Mucosa of descending colon (tissue), 3 donors: Measurements from ENCODE around the gene SLC25A38. TPM values are rescaled to one million over a fixed set of nuclear protein-coding genes. Genes with fewer than 3 reads are reported as not detected.
"Not testable (repeated sequence)": the region's sequence is repeated elsewhere in the genome, so short reads cannot be mapped to it uniquely, and the experiment has no call there.

Experiments
- ATAC-seq: fragments of 200-7000 bp; cut with Tn5 transposase; one replicate; pipeline ENCODE4 v1.9.1; 2020; ENCODE audit warnings: mild to moderate bottlenecking, moderate library complexity
- DNase-seq, 3 donors: peaks; one replicate each; pipeline ENCODE4 v3.0.0-alpha.2; 2020
- H3K36me3 ChIP-seq: fragments of 200-600 bp; one replicate; pipeline ENCODE4 v1.8.0; 2021; ENCODE audit warnings: low read depth, mild to moderate bottlenecking
- H3K4me1 ChIP-seq: fragments of 200-600 bp; one replicate; pipeline ENCODE4 v1.8.0; 2021; ENCODE audit warnings: low read depth, mild to moderate bottlenecking
- H3K4me3 ChIP-seq: fragments of 200-600 bp; one replicate; pipeline ENCODE4 v1.8.0; 2021; ENCODE audit warnings: mild to moderate bottlenecking
- H3K9me3 ChIP-seq: fragments of 200-600 bp; one replicate; pipeline ENCODE4 v1.8.0; 2021; ENCODE audit warnings: mild to moderate bottlenecking
- intact Hi-C, 2 donors: fragments of 100-400 bp; cut with DNase I in 1 of 2; cut with micrococcal nuclease in 1 of 2; formaldehyde crosslinking; loops; one replicate each; pipeline versions ENCODE4 v1.11.0 to v1.11.1; 2022; cut with DNase I, micrococcal nuclease
- total RNA-seq, 3 donors: library from RNA; stranded (reverse); fragmentation: NEBNext Ultra II Directional in 2 of 3; extraction: Animal tissue kit (Norgen Biotek cat#: 25700) in 2 of 3; gene quantifications; one replicate each; pipeline versions ENCODE4 v1.2.1 to v1.2.4, GENCODE V29; 2021 to 2023
- TF ChIP-seq, protein P1 (sequence below): fragments of 200-600 bp; IDR thresholded peaks from one replicate; pipeline ENCODE4 v1.8.0; 2022; ENCODE audit warnings: antibody characterized with exemption, mild to moderate bottlenecking
- donor health status: DM: no; HTN: no; CAD: no; lungs with moderate emphysema.
- donor health status: DM: no; HTN: no; CAD: no.
- donor health status: DM: no; HTN: yes; CAD: no.

Gene SLC25A38
- total RNA-seq, 3 donors from 2014 or later, result 29.3 to 35.3 (median 34.4) TPM

DNA sequence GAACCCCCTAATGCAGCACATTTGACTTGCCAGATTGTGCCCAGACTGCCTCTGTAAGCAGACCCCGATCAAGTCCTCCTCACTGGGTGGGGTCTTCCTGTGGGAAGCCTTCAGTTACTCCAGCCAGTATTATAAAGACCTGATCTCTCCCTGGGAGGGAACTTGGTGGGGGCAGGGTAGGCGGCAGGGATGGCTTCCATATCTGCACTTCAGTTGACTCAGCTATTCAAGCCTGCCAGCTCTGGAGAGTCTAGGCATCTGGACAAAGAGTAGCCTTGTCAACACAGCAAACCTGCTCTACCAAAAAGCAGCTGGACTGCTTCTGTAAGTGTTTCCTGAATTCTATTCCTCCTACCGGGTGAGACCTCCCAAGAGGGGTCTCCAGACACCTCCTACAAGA is 21.0 kb upstream of the SLC25A38 start:
- Histone ChIP-seq H3K4me1 (no peaks in the 10 kb centered on the region), H3K9me3 (no peaks in the 10 kb centered on the region), H3K4me3 (no peak overlapping the region), H3K36me3 (no peaks in the 10 kb centered on the region)
- TF ChIP-seq, protein P1, sequence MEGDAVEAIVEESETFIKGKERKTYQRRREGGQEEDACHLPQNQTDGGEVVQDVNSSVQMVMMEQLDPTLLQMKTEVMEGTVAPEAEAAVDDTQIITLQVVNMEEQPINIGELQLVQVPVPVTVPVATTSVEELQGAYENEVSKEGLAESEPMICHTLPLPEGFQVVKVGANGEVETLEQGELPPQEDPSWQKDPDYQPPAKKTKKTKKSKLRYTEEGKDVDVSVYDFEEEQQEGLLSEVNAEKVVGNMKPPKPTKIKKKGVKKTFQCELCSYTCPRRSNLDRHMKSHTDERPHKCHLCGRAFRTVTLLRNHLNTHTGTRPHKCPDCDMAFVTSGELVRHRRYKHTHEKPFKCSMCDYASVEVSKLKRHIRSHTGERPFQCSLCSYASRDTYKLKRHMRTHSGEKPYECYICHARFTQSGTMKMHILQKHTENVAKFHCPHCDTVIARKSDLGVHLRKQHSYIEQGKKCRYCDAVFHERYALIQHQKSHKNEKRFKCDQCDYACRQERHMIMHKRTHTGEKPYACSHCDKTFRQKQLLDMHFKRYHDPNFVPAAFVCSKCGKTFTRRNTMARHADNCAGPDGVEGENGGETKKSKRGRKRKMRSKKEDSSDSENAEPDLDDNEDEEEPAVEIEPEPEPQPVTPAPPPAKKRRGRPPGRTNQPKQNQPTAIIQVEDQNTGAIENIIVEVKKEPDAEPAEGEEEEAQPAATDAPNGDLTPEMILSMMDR, result no peak
- no peak for DNase-seq
- ATAC-seq, result no peak
- intact Hi-C loops, result no loop called here

DNA sequence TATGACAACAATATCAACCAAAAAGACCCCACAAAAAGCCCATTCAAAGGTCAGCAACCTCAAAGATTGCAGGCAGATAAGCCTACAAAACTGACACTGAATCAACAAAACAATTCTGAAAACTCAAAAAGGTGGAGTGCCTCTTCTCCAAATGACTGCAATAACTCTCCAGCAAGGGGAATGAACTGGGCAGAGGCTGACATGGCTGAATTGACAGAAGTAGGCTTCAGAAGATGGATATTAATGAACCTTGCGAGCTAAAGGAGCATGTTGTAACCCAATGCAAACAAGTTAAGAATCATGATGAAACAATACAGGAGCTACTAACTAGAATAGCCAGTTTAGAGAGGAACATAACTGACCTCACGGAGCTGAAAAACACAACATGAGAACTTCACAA is 20.4 kb upstream of the SLC25A38 start:
- Histone ChIP-seq H3K4me3 (no peak overlapping the region), H3K9me3 (no peaks in the 10 kb centered on the region), H3K36me3 (no peaks in the 10 kb centered on the region), H3K4me1 (no peaks in the 10 kb centered on the region)
- ATAC-seq (no peak), DNase-seq (no peak)
- intact Hi-C loops, result no loop called here
- TF ChIP-seq, protein P1, result no peak

DNA sequence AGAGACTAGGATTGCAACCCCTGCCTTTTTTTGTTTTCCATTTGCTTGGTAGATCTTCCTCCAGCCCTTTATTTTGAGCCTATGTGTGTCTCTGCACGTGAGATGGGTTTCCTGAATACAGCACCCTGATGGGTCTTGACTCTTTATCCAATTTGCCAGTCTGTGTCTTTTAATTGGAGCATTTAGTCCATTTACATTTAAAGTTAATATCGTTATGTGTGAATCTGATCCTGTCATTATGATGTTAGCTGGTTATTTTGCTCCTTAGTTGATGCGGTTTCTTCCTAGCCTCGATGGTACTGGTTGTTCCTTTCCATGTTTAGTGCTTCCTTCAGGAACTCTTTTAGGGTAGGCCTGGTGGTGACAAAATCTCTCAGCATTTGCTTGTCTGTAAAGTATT is 12.7 kb upstream of the SLC25A38 start:
- DNase-seq, H3K4me3 ChIP-seq, intact Hi-C loops, ATAC-seq, H3K9me3 ChIP-seq, H3K4me1 ChIP-seq, H3K36me3 ChIP-seq: not testable (repeated sequence)

- Histone ChIP-seq H3K9me3 (no peaks in the 10 kb centered on the region), H3K36me3 (no peaks in the 10 kb centered on the region), H3K4me1 (no peaks in the 10 kb centered on the region), H3K4me3 (no peak overlapping the region)
- no peak for DNase-seq
- ATAC-seq, result no peak
- intact Hi-C loops, result no loop called here
- TF ChIP-seq, protein P1, result no peak
These were observed 10.3 kb upstream of the SLC25A38 start for GRCh38 chr3:39372833-39373232.

DNA sequence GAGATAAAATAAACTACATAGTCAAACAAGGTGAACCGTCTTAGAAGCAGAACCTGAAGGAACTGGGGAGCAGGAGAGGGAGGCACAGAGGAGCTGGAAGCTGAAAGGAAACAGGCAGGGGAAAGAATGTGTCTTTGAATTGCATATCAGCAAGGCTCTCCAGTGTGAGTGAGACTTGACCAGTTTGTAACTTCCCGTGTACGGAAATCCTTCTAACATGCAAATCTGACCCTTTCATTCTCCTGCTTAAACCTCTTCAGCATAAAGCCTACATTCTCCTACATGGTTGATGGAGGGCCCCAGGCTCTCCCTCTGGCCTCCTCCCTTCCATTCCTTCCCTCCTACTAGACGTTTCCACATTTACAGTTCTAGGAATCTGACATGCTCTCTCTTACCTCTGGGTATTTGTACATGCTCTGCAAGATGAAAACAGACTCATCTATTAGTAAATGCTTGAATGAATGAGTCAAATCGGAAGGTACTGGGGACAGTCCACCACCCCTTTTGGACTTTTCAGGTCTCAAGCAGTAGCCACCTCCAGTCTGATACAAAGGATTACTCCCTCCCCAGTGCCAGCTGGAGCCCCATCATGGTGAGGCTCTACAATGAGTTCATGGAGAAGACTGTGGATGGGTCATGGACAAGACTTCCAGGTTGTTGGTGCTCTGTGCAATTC is 6.1 kb upstream of the SLC25A38 start:
- Histone ChIP-seq H3K4me1 (peaks cover 4% of the 10 kb centered on the region), H3K9me3 (no peaks in the 10 kb centered on the region), H3K4me3 (no peak overlapping the region), H3K36me3 (no peaks in the 10 kb centered on the region)
- no peak for ATAC-seq
- intact Hi-C loops, result no loop called here
- DNase-seq, result no peak
- TF ChIP-seq, protein P1, result no peak

DNA sequence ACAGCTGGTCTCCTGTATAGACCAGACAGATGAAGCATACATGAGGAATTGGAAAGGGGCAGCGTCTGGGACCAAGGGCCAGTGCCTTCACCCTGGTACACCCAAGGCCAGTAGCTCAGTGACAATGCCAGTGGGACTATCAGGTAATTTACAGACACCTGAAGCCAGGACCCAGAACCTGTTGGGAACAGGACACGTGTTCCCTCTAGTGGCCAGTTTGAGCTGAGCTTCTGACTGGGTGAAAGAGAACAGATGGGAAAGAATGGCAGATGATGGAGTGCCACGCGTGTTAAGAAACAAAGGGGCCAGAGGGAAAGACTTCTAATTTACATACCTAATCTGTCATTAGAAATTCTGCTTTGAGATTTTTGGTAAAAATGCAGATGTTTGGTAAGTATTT is 5.1 kb upstream of the SLC25A38 start:
- intact Hi-C loops, result no loop called here
- Histone ChIP-seq H3K4me3 (no peak overlapping the region), H3K4me1 (peaks cover 9% of the 10 kb centered on the region), H3K9me3 (no peaks in the 10 kb centered on the region), H3K36me3 (no peaks in the 10 kb centered on the region)
- peak in 2 of 3 donors; percentile 62 to 90 for DNase-seq
- TF ChIP-seq, protein P1, result peak; percentile 51
- peak; percentile 93 for ATAC-seq
